DMS153 treated with DMSO at 0.1 percent for 48 hours (cell line): ENCODE results near the gene CAPZB.
"Not testable (repeated sequence)": the region's sequence is repeated elsewhere in the genome, so short reads cannot be mapped to it uniquely, and the experiment has no call there.

Experiments
- DNase-seq: peaks from one replicate; lab custom pipeline; 2025; ENCODE audit not compliant: unreplicated experiment; lab: John Stamatoyannopoulos, UW

The CAPZB gene

DNA sequence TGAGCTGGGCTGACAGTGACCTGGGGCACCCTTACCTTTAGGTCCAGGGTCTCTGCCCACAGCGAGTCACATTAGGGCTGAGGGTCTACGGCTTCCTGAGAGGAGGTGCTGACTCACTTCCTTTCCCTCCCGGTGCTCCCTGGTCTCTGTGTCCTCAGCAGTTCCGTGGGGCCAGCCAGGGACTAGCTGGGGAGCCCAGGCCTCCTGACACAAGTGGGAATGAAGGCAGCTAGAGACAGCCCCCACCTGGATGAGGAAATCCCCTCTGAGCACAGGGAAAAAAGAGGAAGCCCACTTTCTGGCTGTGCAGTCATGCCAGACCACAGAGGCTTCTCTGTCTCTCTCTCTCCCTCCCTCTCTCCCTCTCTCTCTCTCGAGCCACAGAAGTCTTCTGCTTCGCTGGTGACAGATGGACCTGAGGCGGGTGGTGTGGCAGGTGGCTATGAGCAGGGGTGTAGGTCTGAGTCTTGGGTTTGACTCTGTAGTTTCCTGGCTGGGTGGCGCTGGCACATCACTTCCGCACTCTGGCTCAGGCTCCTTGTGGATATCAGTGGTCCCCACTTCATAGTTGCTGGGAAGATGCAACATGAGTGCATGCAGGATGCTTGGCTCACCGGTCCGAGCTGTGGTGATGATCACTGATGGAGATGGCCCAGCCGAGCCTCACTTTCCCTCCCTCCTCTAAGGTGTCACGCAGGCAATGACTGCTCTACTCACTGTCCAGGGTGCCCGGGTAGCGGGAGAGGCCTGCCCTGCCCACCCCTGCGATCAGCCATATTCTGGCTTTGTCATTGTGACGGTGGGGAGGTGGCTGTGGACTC lies 169.8 kb downstream of the CAPZB start:
- DNase-seq = no peak

DNA sequence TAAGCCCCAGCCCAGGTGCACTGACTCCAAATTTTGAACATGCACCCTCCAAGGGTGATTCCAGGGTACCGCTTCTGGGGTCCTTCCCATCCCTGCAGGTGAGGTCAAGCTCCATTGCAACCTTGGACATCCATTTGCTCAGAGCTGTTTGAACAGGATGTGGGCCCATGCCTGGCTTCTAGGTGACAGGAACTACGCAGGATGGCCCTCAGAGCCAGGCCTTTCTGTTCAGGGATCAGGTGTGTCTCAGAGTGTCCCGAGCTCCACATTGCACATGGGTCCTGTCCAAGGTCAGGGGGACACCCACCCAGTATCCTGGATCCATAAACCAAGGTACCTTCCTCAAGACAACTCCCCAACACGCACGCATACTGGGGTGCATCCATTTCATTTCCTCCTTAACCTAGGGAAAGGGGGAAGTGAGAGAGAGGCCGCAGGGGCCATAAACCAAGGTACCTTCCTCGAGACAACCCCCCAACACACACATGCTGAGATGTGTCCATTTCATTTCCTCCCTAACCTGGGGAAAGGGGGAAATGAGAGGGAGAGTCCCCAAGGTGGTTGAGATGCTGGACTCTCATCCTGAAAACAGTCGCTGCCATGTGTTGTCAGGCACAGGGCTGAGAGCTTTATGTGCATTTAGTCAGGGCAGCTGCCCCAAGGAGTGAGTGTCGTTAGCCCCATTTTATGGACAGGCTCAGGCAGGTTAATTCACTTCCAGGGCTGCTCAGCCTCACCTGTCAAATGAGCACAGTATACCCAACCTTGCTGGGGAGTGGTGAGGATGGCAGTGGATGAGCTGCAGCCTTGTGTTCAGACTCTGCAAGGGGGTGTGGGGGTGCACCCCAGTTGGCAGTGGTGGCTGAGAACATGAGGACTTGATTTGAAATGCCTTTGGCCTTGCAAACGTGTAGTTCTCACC lies 171.1 kb downstream of the CAPZB start:
- DNase-seq = no peak

DNA sequence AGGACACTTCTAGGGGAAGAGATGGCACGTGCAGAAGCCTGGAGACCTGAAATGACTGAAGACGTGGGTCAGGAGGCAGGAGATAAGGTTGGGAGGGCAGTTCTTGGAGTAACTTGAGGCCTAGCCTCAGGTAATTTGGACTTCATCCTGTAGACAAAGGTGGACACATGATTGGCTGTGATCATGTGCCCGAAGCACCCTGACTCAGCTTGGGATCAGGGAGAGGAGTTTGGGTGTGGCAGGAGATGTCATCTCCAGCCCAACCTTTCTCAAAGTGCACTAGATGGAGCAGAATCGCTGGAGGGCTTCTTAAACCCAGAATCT lies 171.7 kb downstream of the CAPZB start:
- no peak for DNase-seq

DNA sequence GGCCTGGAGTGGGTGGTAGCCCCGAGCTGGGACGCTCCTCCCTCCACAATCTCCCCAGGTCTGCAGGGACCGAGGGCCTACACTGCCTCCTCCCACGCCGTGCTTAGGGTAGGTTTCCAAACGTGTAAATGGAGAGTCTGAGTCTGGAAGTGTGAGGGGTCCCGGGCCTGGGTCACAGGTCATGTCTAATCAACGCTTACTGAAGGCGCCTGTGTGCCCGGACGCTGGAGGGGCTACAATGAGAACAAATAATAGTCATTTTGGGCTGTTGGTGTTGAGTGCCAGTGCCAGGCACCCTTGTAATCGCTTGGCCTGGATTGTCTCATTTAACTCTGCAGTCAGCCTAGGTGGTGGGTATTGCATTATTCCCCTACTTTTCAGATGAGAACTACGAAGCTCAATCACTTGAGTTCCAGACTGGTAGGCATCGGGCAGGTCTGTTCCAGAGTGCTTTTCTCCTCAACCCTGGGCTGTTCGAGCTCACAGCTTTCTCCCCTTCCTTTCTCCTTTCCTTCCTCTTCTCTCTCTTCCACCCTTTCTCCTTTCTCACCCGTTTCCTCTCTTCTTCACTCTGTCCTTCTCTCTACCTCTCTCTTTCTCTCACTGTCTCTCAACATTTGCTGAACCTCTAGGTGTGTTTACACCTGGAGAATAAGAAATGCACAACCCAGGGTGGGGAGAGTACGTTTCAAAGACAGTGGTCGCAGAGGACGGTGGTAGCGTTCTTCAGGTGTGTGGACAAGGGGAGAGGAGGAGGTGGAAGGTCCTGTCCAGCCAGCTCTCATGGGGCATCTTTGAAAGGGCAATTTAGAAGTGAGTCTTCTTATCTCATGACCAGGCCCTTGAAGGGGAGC lies 172.3 kb downstream of the CAPZB start:
- no peak for DNase-seq

GRCh38 chr1:19311931-19312781 lies 173.2 kb downstream of the CAPZB start, which contains the start of the genes AKR7A2 and SLC66A1:
TSS of gene AKR7A2 (minus strand) at chr1:19312144. CDS start at chr1:19312124, 20 bp downstream.
TSS of gene SLC66A1 (plus strand) at chr1:19312326. CDS start at chr1:19317678, 5,352 bp downstream.
- DNase-seq = peak; percentile 72

DNA sequence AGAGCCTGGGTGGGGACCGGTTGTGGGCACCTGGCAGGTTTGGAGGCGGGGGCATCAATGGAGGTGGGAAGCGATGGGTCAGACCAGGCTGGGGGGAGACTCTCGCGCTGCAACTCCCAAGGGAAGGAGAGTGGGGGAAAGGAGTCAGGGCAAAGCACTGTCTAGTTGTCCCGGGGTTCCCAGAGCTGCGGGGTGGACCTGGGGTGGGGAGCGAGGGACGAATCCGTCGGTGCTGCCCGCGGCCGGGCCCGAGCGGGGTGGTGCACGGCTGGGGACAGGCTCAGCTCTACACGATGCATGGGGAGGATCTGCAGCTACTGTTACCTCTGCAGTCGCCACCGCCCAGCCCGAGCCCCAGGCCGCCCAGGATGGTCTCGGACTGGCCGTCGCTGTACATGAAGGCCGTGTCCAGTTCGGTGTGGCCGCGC lies 173.8 kb downstream of the CAPZB start:
- no peak for DNase-seq

GRCh38 chr1:19310720-19311502 lies 174.4 kb downstream of the CAPZB start:
- DNase-seq = no peak

DNA sequence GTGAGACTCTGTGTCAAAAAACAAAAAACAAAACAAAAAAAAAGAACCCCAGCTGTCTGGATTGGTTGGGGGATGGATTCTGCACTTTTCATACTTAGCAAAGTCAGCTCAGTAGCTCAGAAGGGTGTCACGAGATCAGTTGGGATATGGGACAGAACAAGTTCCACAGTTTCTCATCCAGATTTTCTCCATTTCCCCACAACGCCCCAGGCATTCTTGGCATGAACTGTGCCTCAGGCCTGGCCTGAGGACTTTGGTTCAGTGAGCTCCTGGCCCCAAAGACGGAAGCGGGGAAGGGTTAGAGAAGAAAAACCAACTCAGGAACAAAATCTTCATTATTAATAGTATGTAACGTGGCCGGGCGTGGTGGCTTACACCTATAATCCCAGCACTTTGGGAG lies 175.3 kb downstream of the CAPZB start:
- DNase-seq = no peak

DNA sequence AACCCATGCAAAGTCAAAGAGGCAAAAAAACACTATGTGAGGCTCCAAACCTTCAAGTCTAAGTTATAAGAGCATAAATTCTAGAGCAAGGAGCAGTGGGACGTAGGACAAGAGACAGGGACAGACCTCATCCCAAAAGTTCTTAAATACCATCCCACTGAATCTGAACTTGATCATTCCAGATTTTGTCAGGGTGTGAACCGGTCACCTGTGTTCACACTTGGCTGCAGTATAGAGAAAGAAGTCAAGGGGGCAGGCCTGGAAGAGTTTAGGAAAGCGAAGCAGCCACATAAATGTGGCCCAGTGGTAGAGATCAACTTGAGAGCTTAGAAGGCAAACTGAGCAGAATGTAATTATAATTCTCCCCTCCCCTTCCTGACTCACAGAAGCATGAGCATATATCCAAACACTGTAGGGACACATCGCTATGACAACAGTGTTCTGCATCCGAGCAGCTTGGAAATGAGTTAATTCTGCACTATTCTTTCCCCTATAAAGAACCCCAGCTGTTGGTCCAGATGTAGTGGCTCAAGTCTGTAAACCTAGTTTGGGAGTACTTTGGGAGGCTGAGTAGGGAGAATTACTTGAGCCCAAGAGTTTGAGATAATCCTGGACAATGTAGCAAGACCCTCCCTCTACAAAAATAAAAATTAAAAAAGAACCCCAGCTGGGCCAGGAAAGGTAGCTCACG lies 176.1 kb downstream of the CAPZB start:
- DNase-seq = no peak

- DNase-seq = no peak
These were observed 176.8 kb downstream of the CAPZB start for GRCh38 chr1:19308509-19308907.

- no peak for DNase-seq
These were observed 177.4 kb downstream of the CAPZB start for GRCh38 chr1:19307794-19308508.

DNA sequence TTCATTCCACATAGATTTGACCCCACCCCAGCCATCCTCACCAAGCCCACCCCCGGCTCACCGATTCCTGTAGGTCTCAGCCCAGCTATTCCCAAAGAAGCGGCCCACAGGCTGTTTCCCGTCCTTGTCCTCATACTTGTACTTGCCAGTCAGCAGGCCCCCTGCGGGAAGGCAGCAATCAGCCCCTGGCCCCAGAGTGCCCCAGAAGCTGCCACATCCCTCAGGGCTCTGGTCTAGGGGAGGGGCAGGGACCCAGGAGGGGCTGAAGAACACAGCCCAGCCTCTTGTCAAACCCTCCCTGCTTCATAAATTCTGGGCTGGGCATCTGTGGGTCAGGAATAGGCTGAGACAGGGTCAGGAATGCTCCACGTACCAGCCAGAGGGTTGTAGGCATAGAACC lies 178.4 kb downstream of the CAPZB start:
- no peak for DNase-seq

- no peak for DNase-seq
These were observed 179.5 kb downstream of the CAPZB start for GRCh38 chr1:19305880-19306279.

DNA sequence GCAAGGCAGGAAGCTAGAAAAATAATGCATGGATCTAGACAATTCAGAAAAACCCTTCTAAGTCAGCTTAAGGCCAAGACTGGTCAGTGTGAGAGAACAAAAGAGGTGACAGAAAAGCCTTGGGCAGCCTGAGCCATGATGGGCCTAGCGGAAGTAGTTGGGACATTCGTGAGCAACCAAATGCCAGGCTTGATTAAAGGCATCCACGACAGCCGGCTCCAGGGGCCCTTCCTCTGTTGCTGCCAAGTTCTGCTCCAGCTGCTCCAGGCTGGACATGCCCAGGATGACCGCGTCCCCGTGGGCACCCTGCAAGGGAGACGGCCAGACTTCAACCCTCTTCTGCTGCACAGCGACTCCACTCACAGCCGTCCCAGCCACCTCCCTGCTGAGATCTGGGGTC lies 181.3 kb downstream of the CAPZB start:
- not testable (repeated sequence) for DNase-seq

- DNase-seq = no peak
These were observed 185.1 kb downstream of the CAPZB start for GRCh38 chr1:19300211-19300610.

DNA sequence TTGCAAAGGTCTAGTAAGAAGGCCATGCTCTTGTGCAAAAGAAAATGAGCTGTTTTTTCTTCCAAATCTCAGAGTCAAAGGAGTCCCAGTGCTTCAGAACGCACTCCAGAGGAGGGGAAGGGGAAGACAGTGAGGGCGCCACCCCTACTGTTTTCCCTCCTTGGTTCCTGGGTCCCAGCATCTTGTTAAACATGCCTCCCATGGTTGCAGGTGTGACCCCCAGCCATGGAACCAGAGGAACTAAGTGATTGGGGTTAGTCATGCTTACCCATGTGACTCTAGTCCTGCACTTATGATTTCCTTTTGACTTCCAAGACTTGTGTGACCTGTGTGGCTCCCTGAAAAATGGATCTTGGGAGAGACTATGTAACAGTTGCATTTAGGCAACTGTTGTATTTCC lies 190.7 kb downstream of the CAPZB start:
- no peak for DNase-seq

DNA sequence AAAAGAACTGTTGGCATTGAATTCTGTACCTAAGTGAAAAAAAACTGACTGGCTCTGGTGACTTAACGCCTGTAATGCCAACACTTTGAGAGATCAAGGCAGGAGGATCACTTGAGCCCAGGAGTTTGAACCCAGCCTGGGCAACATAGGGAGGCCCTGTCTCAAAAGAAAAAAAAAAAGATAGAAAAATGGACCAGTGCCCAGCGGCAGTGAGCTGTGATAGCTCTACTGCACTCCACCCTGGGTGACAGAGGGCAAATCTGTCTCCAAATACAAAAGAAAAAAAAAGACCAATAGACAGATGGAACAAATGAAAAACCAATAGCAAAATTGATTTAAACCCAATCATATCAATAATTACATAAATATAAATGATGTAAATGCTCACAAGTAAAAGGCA lies 196.1 kb downstream of the CAPZB start:
- DNase-seq = no peak
